GM12892 (cell line): Measurements from ENCODE around the gene ANKRD23.

Experiments
- DNase-seq: peaks from one replicate; pipeline ENCODE4 v3.0.0; 2011; ENCODE audit not compliant: insufficient read length
- FAIRE-seq: peaks from 2 replicates; lab custom pipeline; 2011; peaks lifted over from hg19 to GRCh38; lab: Jason Lieb, UNC
- POLR2A ChIP-seq: IDR thresholded peaks from 2 replicates; pipeline ENCODE4 v1.6.1; 2011; ENCODE audit warnings: low read depth, low read length, control low read depth
- POLR2AphosphoS5 ChIP-seq: IDR thresholded peaks from 2 replicates; pipeline ENCODE4 v1.6.1; 2011; ENCODE audit warnings: low read depth, low read length, control low read depth
- TAF1 ChIP-seq: IDR thresholded peaks from 2 replicates; pipeline ENCODE4 v1.6.1; 2011; ENCODE audit warnings: low read depth, mild to moderate bottlenecking, control low read depth, low read length, borderline replicate concordance

ANKRD23 gene

DNA sequence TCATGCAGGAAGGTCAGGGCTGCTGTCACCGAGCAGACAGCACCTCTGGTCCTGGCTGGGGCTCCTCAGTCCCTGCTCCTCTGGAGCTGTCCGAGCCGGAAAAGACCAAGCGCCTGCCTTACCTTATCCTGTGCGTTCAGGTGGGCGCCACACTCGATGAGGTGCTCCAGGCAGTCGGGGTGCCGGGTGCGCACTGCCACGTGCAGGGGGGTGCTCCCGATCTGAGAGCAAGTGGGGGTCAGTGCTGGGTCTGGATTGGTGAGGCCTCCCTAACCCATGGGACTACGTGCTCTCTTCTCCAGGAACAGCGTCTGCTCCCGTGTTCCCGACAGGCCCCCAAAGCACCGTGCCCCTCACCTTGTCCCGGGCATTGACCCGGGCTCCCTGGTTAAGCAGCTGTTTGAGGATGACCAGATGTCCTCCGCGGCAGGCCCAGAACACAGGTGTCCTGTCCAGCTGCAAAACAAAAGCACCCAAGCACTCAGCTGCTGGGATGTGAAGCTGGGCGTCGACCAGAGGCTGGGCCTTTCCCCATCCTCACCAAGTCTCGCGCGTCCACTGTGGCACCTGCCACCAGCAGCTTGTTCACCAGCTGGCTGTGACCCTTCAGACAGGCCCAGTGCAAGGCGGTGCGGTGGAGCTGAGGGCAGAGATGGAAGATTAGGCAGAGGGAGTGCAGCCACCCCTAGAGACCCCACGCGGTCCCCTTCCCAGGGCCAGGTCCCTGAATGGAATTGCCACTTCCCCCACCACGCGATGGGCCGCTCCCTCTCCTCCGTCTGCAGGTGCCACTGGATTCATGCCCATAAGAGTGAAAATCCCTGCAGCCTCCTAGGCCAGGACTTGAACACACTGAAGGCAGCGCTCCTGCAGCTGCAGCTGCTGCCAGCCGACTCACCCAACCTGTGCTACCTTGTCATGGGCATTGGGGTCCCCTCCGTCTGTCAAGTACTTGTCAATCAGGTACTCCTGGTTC is 3.7 kb downstream of the ANKRD23 start:
- TF ChIP-seq TAF1 (no peak), POLR2A (no peak), POLR2AphosphoS5 (no peak)
- FAIRE-seq (no peak), DNase-seq (no peak)

DNA sequence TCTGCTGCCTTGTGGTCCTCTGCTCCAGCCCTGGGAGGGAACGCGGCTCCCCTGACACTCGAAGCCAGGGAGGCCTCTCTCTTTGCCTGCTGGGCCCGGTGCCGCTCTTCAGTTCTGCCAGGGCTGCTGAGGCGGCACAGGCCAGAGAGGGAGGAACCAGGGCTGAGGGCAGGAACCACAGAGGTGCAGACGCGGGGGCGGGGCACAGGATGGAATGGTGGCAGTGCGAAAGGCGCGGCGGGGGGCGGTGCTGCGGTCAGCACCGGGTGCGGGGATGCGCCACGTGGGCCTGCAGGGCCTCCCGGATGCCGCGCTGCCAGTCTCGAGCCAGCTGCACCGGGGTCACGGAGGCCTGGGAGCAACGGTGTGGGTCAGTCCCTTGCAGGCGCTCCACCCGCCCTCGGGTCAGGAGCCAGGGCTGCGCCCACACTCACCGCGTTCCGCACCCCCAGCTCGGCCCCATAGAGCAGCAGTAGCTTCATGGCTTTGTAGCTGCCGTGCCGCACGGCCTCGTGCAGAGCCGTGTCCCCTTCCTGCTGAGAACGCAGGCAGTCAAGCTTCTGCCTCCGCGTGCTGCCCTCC is 4.4 kb downstream of the ANKRD23 start:
- DNase-seq (no peak), FAIRE-seq (peak; percentile 9)
- TF ChIP-seq TAF1 = no peak

DNA sequence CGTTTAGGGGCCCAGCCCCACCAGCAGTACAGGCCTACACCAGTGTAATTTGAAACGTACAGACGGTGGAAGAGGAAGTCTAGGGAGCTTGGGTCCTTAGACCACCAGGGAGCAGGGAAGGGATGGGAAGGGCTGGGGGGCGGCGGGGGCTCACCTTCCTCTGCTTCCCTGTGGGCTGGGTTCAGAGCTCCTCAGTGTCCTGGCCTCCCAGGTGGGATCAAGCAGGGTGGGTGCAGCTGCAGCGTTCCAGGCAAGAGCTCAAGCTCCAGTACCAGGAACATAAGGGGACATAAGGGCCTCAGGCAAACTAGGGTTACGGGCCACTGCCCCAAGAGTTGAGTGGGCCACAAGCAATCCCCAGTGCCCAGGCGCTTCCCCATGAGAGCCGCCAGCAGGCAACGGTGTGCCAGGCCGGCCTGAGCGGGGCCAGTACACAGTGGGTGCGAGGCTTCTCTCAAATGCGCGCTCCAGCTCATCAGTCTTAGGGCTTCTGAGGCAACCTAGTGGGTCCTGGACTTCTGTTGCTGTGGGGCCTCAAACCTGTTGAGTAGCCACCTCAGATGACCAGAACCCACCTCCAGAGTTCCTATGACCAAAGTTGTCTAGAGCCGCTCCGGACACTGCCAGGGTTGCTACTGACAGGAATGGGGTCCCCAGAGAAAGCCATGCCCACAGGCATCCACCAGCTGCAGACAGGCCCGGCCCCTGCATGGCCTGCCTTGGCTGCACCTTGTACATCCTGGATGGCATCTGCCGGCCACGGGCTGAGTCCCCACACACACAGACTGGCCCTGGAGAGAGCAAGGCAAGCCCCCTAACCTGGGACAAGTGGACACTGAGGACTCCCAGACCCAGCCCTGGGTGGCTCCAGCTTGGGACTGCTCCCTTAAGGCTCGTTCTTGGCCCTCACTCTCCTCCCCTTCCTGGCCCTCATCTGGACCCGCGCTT is 5.2 kb downstream of the ANKRD23 start:
- DNase-seq = no peak
- TF ChIP-seq POLR2A = no peak
- TF ChIP-seq POLR2AphosphoS5 = no peak
- TF ChIP-seq TAF1 = no peak
- no peak for FAIRE-seq

DNA sequence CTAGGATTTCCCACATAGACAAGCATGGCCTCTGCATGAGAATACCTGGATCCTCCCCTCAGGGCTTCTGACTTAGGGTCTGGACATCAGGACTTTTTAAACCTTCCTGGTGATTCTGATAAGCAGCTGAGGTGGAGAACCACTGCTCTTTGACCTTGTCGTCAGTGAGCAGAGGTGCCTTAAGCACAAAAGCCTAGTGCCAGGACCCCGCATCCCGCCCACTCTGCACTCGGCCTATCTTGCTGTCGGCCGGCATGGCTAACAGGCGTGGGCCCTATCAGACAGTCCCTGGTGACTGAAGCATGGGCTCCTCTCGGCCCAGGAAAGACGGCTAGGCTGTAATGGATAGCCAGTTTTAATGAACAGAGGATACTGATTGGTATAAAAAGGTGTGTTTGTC is 6.2 kb downstream of the ANKRD23 start:
- DNase-seq (no peak), FAIRE-seq (no peak)
- TF ChIP-seq POLR2A (no peak), TAF1 (no peak), POLR2AphosphoS5 (no peak)

DNA sequence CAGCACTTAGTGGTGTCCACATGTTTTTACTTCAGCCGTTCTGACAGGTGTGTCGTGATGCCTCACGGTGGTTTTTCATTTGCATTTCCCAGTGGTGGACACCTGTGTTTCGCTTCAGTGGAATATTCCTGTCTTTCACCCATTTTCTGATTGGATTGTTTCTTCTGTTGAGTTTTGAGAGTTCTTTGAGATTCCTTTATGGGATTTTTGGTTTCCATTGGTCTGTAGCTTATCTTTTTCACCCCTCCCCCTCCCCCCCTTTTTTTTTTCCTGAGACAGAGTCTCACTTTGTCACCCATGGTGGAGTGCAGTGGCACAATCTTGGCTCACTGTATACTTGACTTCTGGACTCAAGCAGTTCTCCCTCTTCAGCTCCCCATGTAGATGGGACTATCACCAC is 8.0 kb downstream of the ANKRD23 start:
- TF ChIP-seq POLR2AphosphoS5 = no peak
- no peak for TF ChIP-seq TAF1
- TF ChIP-seq POLR2A = no peak
- no peak for DNase-seq
- no peak for FAIRE-seq

DNA sequence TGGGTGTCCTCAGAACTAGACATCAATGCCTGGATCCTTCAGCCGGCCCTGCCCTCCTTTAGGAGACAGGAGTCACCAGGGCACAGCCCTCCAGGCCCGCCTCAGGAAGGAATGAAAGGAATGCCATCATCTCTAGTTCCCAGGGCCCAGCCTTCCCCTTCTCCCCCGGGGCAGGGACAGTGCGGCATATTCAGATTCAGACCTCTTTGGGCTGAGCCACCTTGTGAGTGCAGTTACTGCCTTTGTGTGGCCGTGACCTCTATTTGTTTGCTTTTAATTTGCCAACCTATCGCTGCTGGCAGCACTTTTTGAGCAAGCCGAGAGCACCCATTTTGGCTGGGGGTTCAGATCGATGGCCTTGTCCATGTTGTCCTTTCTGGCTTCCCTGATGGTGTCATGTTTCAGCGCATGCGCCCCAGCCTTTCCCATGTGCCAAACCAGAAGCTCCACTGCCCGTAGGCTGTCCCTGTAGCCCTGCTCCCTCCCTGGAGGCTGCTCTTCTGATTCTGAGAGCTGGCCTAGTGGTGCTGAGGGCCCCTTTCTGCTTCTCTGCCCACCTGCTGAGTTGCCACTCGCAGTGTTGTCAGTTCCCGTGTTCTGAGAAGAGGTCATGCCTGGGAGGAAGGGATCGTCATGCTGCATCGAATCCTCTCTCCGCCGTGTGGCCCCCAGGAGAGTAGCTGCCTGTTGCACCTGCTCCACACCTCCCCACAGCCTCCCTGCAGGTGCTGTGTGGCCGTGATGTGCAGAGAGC is 10.9 kb downstream of the ANKRD23 start:
- no peak for FAIRE-seq
- DNase-seq = no peak
- TF ChIP-seq POLR2A (no peak), POLR2AphosphoS5 (no peak), TAF1 (no peak)

DNA sequence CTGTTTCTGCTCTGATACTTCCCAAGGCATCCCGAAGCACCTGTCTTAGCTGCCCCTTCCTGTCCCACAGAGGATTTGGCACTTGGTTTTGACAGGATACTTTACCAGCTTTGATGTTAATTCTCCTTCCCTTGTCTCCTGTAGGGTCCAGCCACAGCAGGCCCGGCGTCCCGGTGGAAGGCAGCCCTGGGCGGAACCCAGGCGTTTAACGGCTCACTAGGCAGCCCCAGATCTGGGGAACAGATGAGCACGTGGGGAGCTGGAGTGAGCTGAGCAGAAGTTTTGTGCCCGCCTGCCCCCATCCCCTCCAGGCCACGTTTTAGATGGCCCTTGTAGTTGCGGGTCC is 11.4 kb downstream of the ANKRD23 start:
- FAIRE-seq = no peak
- no peak for TF ChIP-seq POLR2A
- TF ChIP-seq TAF1 = no peak
- TF ChIP-seq POLR2AphosphoS5 = no peak
- no peak for DNase-seq

DNA sequence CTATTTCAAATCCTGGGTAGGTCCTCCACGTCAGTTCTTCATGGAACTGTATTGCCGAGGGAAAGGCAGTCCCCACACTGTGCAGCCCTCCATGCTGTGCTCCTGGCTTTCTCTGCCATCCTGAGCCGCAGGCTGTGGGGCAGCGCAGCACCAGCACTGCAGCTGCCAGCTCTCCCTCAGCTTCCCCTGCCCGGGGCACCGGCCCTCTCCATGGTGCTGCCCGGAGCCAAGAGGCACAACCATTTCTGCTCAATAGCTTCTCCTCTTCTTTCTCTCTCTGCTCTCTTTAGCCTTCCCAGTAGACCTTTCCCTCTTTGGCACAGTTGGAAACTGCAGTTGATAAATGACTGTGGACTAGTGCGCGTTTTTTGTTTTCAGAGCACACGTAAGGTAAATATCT is 12.1 kb downstream of the ANKRD23 start:
- TF ChIP-seq TAF1 = no peak
- TF ChIP-seq POLR2AphosphoS5 = no peak
- no peak for TF ChIP-seq POLR2A
- FAIRE-seq = no peak

DNA sequence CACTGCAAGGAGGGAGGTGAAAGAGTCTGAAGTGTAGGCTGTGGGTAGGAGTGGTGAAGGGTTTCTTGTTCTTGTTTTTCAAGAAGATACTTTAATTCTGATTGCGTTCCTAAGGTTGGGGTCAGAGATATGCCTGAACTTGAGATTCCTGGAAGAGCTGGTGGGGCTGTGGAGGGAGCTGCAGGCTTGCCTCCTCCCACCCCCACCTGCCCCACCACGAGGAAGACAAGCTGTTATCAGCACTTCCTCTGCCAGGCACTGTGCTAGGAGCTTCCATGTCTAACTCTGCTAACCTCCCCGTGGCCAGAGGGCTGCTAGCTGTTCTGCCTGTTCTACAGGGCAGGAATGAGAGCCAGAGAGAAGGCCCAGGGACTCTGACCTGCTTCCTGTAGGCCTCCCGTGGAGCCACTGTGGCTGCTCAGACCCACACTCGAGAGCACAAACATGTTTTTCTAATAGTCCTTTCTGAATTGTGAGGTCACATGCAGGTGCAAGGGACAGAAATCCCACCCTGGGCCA is 13.7 kb downstream of the ANKRD23 start:
- FAIRE-seq = no peak
- DNase-seq = no peak
- TF ChIP-seq TAF1 = no peak
- no peak for TF ChIP-seq POLR2AphosphoS5
- TF ChIP-seq POLR2A = no peak

More for the DNA sequence above, 12.1 kb downstream of the ANKRD23 start:
- no peak for DNase-seq

DNA sequence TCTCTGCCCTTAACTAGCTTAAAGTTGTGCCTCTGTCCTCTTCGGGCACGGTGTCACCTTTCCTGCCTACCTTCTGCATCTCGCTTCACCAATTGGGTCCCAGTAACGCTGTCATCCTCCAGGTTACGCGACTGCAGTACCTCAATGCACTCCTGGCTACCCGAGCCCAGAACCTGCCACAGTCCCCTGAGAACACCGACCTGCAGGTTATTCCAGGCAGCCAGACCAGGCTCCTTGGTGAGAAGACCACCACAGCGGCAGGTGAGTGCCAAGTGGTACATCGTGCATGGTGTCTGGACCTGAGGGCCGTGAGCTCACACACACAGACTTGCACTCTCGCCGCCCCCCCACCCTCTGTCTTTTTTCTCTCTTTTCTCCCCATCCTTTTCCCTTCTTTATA is 14.9 kb downstream of the ANKRD23 start:
- DNase-seq = no peak
- no peak for FAIRE-seq
- TF ChIP-seq POLR2AphosphoS5 (no peak), TAF1 (no peak), POLR2A (no peak)
